SU-DHL-6 (cell line): ENCODE data around the gene DPP6.

Experiments used
- H2AFZ ChIP-seq: fragments of 200-600 bp; sonication (generic); 2 replicates; pipeline ENCODE4 v1.6.1; 2014; ENCODE audit warnings: low read depth, mild to moderate bottlenecking, moderate library complexity, mixed read lengths, antibody characterized with exemption, low read length; ENCODE audit not compliant: severe bottlenecking
- H3F3A ChIP-seq: fragments of 200-600 bp; shearing (Covaris generic); 2 replicates; pipeline ENCODE4 v1.6.0; 2016; ENCODE audit warnings: antibody characterized with exemption, mild to moderate bottlenecking; ENCODE audit not compliant: insufficient read depth
- H3K27ac ChIP-seq: fragments of 200-600 bp; sonication (generic); 2 replicates; pipeline ENCODE4 v1.5.1; 2016; ENCODE audit warnings: low read depth, mild to moderate bottlenecking, low read length, moderate library complexity, mixed read lengths
- H3K27me3 ChIP-seq: fragments of 200-600 bp; sonication (generic), shearing (Covaris generic); 2 replicates; pipeline ENCODE4 v1.6.0; 2014; ENCODE audit warnings: mild to moderate bottlenecking, low read length
- H3K36me3 ChIP-seq: fragments of 200-600 bp; sonication (generic); 2 replicates; pipeline ENCODE4 v1.6.1; 2014; ENCODE audit warnings: mild to moderate bottlenecking, low read length, mixed read lengths
- H3K4me2 ChIP-seq: fragments of 300-600, 200-600 bp; shearing (Covaris generic), sonication (generic); 2 replicates; pipeline ENCODE4 v1.6.0; 2014; ENCODE audit warnings: low read length, low read depth, mild to moderate bottlenecking; ENCODE audit not compliant: poor library complexity, severe bottlenecking
- H3K4me3 ChIP-seq: fragments of 200-600 bp; sonication (generic); 2 replicates; pipeline ENCODE4 v1.5.1; 2014; ENCODE audit warnings: antibody characterized with exemption, low read length, mild to moderate bottlenecking, mixed read lengths; ENCODE audit not compliant: insufficient read depth, poor library complexity, severe bottlenecking
- H3K79me2 ChIP-seq: fragments of 200-600 bp; sonication (generic); 2 replicates; pipeline ENCODE4 v1.6.1; 2014; ENCODE audit warnings: mild to moderate bottlenecking, low read length, moderate library complexity; ENCODE audit not compliant: insufficient read depth
- H3K9ac ChIP-seq: fragments of 200-600 bp; sonication (generic); 2 replicates; pipeline ENCODE4 v1.7.0; 2014; ENCODE audit warnings: mild to moderate bottlenecking, low read length
- H3K9me2 ChIP-seq: fragments of 200-600 bp; sonication (generic); replicated peaks from 2 replicates; pipeline ENCODE4 v1.6.1; 2014; ENCODE audit warnings: low read length; ENCODE audit not compliant: insufficient read depth
- H3K9me3 ChIP-seq: fragments of 200-600 bp; sonication (generic); 2 replicates; pipeline ENCODE4 v1.6.1; 2014; ENCODE audit warnings: low read length, mixed read lengths; ENCODE audit not compliant: insufficient read depth
- H4K20me1 ChIP-seq: fragments of 200-600 bp; sonication (generic); 2 replicates; pipeline ENCODE4 v1.6.1; 2014; ENCODE audit warnings: low read depth, mild to moderate bottlenecking, antibody characterized with exemption, low read length, moderate library complexity, mixed read lengths
- EZH2phosphoT487 ChIP-seq: fragments of 200-600 bp; sonication (generic), shearing (Covaris generic); conservative IDR thresholded peaks from 2 replicates; pipeline ENCODE4 v1.6.1; 2018; ENCODE audit warnings: mild to moderate bottlenecking, antibody characterized with exemption, low read length, moderate library complexity, mixed read lengths
- TF ChIP-seq, protein P1 (sequence below): fragments of 200-600 bp; sonication (generic); IDR thresholded peaks from one replicate; pipeline ENCODE4 v1.5.1; 2017; ENCODE audit warnings: antibody characterized with exemption, mild to moderate bottlenecking, low read length, moderate library complexity; ENCODE audit not compliant: insufficient read depth, poor library complexity, severe bottlenecking

The DPP6 gene

DNA sequence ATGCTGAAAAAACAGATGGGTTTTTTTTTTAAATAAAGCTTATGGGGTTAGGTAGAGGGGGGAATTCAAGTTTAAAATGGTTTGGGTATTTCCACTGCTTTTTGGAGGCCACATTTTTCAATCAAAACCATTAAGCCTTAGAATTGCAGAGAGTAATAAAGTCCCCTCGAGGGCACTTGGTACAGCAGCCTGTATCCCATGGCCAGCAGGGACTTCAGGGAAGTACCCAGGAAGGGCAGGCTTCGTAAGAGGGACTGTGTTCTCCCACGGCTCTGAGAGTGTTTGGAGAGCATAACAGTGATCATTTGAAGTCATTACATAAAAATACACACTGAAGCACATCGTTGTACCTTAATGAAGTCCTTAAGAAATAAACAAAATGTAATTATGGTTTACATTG lies 432.7 kb downstream of the DPP6 start:
- H3K9me2 ChIP-seq = no peaks in the 10 kb centered on the region
- H3K27me3 ChIP-seq = no peaks in the 10 kb centered on the region
- H3K79me2 ChIP-seq = no peaks in the 10 kb centered on the region
- no peaks in the 10 kb centered on the region for H3K9me3 ChIP-seq
- no peak overlapping the region for H3K9ac ChIP-seq
- H4K20me1 ChIP-seq = no peaks in the 10 kb centered on the region
- no peaks in the 10 kb centered on the region for H3F3A ChIP-seq
- no peak overlapping the region for H3K4me3 ChIP-seq
- H3K4me2 ChIP-seq = no peak overlapping the region
- no peak overlapping the region for H2AFZ ChIP-seq
- no peaks in the 10 kb centered on the region for H3K36me3 ChIP-seq
- TF ChIP-seq, protein P1, sequence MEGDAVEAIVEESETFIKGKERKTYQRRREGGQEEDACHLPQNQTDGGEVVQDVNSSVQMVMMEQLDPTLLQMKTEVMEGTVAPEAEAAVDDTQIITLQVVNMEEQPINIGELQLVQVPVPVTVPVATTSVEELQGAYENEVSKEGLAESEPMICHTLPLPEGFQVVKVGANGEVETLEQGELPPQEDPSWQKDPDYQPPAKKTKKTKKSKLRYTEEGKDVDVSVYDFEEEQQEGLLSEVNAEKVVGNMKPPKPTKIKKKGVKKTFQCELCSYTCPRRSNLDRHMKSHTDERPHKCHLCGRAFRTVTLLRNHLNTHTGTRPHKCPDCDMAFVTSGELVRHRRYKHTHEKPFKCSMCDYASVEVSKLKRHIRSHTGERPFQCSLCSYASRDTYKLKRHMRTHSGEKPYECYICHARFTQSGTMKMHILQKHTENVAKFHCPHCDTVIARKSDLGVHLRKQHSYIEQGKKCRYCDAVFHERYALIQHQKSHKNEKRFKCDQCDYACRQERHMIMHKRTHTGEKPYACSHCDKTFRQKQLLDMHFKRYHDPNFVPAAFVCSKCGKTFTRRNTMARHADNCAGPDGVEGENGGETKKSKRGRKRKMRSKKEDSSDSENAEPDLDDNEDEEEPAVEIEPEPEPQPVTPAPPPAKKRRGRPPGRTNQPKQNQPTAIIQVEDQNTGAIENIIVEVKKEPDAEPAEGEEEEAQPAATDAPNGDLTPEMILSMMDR = no peak
- TF ChIP-seq EZH2phosphoT487 = no peak
- no peak overlapping the region for H3K27ac ChIP-seq

DNA sequence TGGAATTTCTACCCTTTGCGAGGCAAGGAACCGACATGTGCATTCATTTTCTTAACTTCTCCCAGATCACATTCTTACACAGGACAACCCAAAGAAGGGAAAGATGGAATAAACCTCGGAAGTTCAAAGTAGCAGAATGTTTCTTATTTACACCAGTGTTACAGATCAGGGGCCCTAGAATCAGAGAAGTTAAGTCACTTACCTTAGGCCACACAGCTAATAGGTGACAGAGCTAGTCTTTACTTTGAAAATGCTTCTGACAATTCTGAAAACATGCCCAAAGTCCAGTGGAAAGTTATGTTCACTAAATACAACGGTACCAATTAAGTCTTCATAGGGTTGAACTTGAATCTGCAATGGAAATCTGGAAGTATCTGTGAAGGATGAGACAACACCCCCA lies 437.7 kb downstream of the DPP6 start:
- Histone ChIP-seq H3K4me2 (no peak overlapping the region), H3K27ac (no peak overlapping the region), H3K4me3 (no peak overlapping the region), H4K20me1 (no peaks in the 10 kb centered on the region), H3K27me3 (no peaks in the 10 kb centered on the region), H3K9ac (no peak overlapping the region), H3K9me2 (no peaks in the 10 kb centered on the region), H3F3A (no peaks in the 10 kb centered on the region), H3K36me3 (no peaks in the 10 kb centered on the region), H3K79me2 (no peaks in the 10 kb centered on the region), H3K9me3 (no peaks in the 10 kb centered on the region), H2AFZ (no peak overlapping the region)
- no peak for TF ChIP-seq EZH2phosphoT487

DNA sequence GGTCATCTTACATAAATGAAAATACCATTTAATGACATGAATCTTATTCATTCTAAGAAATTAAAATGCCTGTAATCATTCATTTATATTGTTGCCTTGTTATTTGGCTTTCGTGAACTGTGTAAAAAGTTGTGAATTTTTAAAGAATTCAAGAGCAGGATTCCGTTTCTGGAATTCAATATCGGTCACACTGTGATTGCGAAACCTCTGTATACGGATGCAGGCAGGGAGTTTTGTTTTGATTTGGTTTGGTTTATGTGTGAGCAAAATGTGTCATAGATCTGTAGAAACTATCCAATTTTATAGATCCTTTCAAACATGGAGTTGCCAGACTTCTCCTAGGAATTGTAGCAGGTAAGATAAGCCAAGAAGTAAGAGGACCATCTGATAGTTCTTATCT lies 441.4 kb downstream of the DPP6 start:
- Histone ChIP-seq H3K9ac (no peak overlapping the region), H3K4me3 (no peak overlapping the region), H3K4me2 (no peak overlapping the region), H3K36me3 (no peaks in the 10 kb centered on the region), H3K27me3 (no peaks in the 10 kb centered on the region), H3K9me2 (no peaks in the 10 kb centered on the region), H3K27ac (no peak overlapping the region), H3F3A (no peaks in the 10 kb centered on the region), H2AFZ (no peak overlapping the region), H3K79me2 (no peaks in the 10 kb centered on the region), H4K20me1 (no peaks in the 10 kb centered on the region), H3K9me3 (no peaks in the 10 kb centered on the region)
- TF ChIP-seq EZH2phosphoT487 = no peak
- TF ChIP-seq, protein P1 = no peak

DNA sequence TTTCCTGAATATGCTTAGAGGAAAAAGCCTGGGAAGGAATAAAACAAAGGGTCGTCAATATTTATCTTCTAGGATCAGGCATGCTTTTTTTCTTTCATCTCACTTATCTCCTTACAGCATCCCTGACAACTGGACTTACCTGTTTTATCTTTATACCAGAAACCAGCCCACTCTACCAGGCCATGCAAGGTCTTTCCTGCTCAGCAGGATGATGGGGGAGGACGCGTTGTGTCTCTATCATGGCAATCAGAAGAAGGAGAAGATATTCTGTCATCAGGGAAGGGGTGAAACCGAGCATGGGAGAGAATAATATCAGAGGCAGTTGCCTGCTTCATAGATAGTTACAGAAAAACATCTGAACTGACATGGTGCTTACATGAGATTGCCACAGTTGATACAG lies 445.6 kb downstream of the DPP6 start:
- Histone ChIP-seq H3F3A (no peaks in the 10 kb centered on the region), H3K27ac (no peak overlapping the region), H3K9me2 (no peaks in the 10 kb centered on the region), H3K9me3 (no peaks in the 10 kb centered on the region), H3K36me3 (no peaks in the 10 kb centered on the region), H2AFZ (no peak overlapping the region), H3K4me2 (no peak overlapping the region), H3K4me3 (no peak overlapping the region), H4K20me1 (no peaks in the 10 kb centered on the region), H3K27me3 (no peaks in the 10 kb centered on the region), H3K79me2 (no peaks in the 10 kb centered on the region), H3K9ac (no peak overlapping the region)
- TF ChIP-seq EZH2phosphoT487 = no peak
- TF ChIP-seq, protein P1 = no peak
